ENCODE results near the gene LSM12. TPM values are rescaled to one million over a fixed set of nuclear protein-coding genes. Genes with fewer than 3 reads are reported as not detected.

The LSM12 gene
- total RNA-seq, 2 experiments from 2014 or later: 59.3 to 64.8 TPM

- ChIA-PET CTCF (interaction anchor here (0.6 to 1.8 kb wide), 2 partner anchors 10 to 12 kb away, joined by 3 to 5 read pairs; partner anchors contain the start of gene NAGS), POLR2A (no interaction called here)
- H3K4me3 Mint-ChIP-seq: no peak overlapping the region
- no peaks in the 10 kb centered on the region for H3K4me1 Mint-ChIP-seq
- H3K27ac Mint-ChIP-seq: no peak overlapping the region
- no peak for DNase-seq
- H3K9me3 Mint-ChIP-seq: no peaks in the 10 kb centered on the region
- no peaks in the 10 kb centered on the region for H3K36me3 Mint-ChIP-seq (ENCODE audit: low read depth)
- H3K27me3 Mint-ChIP-seq: peaks cover 18% of the 10 kb centered on the region
These were observed 73.8 kb downstream of the LSM12 start for GRCh38 chr17:43992641-43993040.

- Mint-ChIP-seq H3K9me3 (no peaks in the 10 kb centered on the region), H3K36me3 (ENCODE audit: low read depth) (no peaks in the 10 kb centered on the region), H3K4me1 (peaks cover 14% of the 10 kb centered on the region), H3K27ac (no peak overlapping the region), H3K4me3 (no peak overlapping the region), H3K27me3 (peaks cover 32% of the 10 kb centered on the region)
- no peak for DNase-seq
- ChIA-PET POLR2A (no interaction called here), CTCF (interaction anchor here (0.6 kb wide), 2 partner anchors 27 to 397 kb away, joined by 3 read pairs; no protein-coding TSS in a partner anchor)
These were observed 78.2 kb downstream of the LSM12 start for GRCh38 chr17:43988301-43988700.

GRCh38 chr17:43987131-43988021 lies 79.1 kb downstream of the LSM12 start:
- no peak for DNase-seq

GRCh38 chr17:43986225-43986981 lies 80.1 kb downstream of the LSM12 start:
- POLR2A ChIA-PET: no interaction called here
- Mint-ChIP-seq H3K4me3 (no peak overlapping the region), H3K9me3 (no peaks in the 10 kb centered on the region), H3K27ac (no peak overlapping the region), H3K27me3 (peaks cover 46% of the 10 kb centered on the region), H3K36me3 (ENCODE audit: low read depth) (no peaks in the 10 kb centered on the region), H3K4me1 (peaks cover 14% of the 10 kb centered on the region)
- DNase-seq: no peak
- CTCF ChIA-PET: no interaction called here

More at GRCh38 chr17:43987131-43988021, 79.1 kb downstream of the LSM12 start:
- no peaks in the 10 kb centered on the region for H3K36me3 Mint-ChIP-seq (ENCODE audit: low read depth)
- no peak overlapping the region for H3K4me3 Mint-ChIP-seq
- ChIA-PET POLR2A (no interaction called here), CTCF (interaction anchor here (0.6 to 0.8 kb wide), 3 partner anchors 8 to 26 kb away, joined by 3 to 6 read pairs (median 3); no protein-coding TSS in a partner anchor)
- peaks cover 36% of the 10 kb centered on the region for H3K27me3 Mint-ChIP-seq
- H3K9me3 Mint-ChIP-seq: no peaks in the 10 kb centered on the region
- no peak overlapping the region for H3K27ac Mint-ChIP-seq
- peaks cover 14% of the 10 kb centered on the region for H3K4me1 Mint-ChIP-seq

GRCh38 chr17:43984521-43984920 lies 82.0 kb downstream of the LSM12 start:
- Mint-ChIP-seq H3K9me3 (no peaks in the 10 kb centered on the region), H3K27ac (no peak overlapping the region), H3K4me1 (peaks cover 14% of the 10 kb centered on the region), H3K4me3 (no peak overlapping the region), H3K27me3 (peaks cover 55% of the 10 kb centered on the region), H3K36me3 (ENCODE audit: low read depth) (no peaks in the 10 kb centered on the region)
- ChIA-PET POLR2A (no interaction called here), CTCF (no interaction called here)
- DNase-seq: no peak

Other genes with a start within 250 kb of the LSM12 start
- not detected for gene MPP3, start 233.5 kb downstream of the LSM12 start, total RNA-seq
- not detected for gene CD300LG, start 219.5 kb downstream of the LSM12 start, total RNA-seq
- gene MPP2, start 159.1 kb downstream of the LSM12 start, total RNA-seq: under 1 TPM; 0.60 to 0.69 TPM
- not detected for gene PPY, start 124.2 kb downstream of the LSM12 start, total RNA-seq
- gene PYY, start 112.7 kb downstream of the LSM12 start, total RNA-seq: not detected
- gene NAGS, start 62.0 kb downstream of the LSM12 start, total RNA-seq: under 1 TPM; 0.75 to 0.79 TPM
- 10 to 100 TPM; 25.6 to 28.8 TPM for gene TMEM101, start 51.7 kb downstream of the LSM12 start, total RNA-seq
- gene G6PC3, start 4.1 kb upstream of the LSM12 start, total RNA-seq: 10 to 100 TPM; 18.1 to 25.2 TPM
- gene HDAC5, start 57.0 kb upstream of the LSM12 start, total RNA-seq: 10 to 100 TPM; 27.0 to 32.3 TPM
- 10 to 100 TPM; 15.1 to 16.4 TPM for gene HROB, start 75.3 kb upstream of the LSM12 start, total RNA-seq
- under 1 TPM in 1 of 2 experiments, not detected in 1; 0.30 TPM for gene ASB16, start 104.0 kb upstream of the LSM12 start, total RNA-seq
- gene TMUB2, start 120.3 kb upstream of the LSM12 start, total RNA-seq: 10 to 100 TPM; 36.6 to 37.1 TPM
- 100 to 1,000 TPM; 110 to 112 TPM for gene ATXN7L3, start 133.2 kb upstream of the LSM12 start, total RNA-seq
- 100 to 1,000 TPM; 186 to 195 TPM for gene UBTF, start 153.0 kb upstream of the LSM12 start, total RNA-seq
- gene SLC4A1, start 201.5 kb upstream of the LSM12 start, total RNA-seq: not detected
- under 1 TPM; 0.10 TPM for gene RUNDC3A, start 241.9 kb upstream of the LSM12 start, total RNA-seq